NCI-H2227 (cell line): Measurements from ENCODE around the gene UBR4.

ENCODE experiments used
- DNase-seq: peaks from one replicate; lab custom pipeline; 2025; ENCODE audit not compliant: unreplicated experiment; lab: John Stamatoyannopoulos, UW

The UBR4 gene

GRCh38 chr1:19140465-19140864 lies 69.6 kb downstream of the UBR4 start:
- DNase-seq = no peak

GRCh38 chr1:19139711-19140110 lies 70.4 kb downstream of the UBR4 start:
- DNase-seq = no peak

DNA sequence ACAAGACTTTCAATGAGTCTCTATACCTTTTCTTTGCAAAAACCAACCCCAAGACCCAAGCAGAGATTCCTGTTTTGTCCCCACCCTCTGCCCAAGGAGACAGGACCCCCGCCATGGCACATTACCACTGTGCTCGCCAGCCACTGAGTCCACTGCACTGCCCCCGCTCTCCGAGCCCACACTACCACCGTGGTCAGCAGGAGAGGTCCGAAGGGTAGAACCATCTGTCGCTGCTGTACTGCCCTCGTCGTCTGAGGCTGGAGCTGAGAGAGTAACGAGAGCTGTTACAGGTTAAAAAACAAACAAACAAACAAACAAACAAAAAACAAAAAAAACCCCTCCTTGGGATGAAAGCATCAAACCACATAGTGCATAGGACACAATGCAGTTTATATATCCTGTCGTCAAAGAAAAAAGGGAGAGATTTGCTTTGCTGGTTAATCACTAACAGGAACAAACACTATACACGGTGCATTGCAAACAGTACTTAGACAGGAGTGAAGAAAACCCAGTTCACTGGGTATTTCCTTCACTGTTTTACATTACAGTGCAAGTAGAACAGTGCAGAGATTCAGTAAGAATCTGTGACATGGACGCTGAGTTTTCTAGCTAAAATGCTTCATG lies 71.0 kb downstream of the UBR4 start:
- DNase-seq = no peak

DNA sequence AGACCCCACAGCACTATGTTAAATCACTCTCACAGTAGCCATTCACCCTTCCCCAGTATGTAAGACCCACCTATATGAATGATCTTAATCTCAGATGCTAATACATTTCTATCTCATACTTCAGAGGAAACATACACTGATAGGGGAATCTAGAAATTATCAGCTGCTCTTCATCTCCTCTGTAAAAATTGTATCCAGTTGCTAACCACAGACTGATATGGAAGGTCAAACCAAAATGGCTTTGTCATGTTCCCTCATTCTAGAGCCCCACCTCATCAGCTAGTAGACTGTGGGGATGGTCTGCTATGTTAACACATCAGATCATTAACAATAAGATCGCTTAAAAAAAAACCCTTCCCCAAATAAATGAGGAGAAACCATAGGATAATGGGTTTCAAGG lies 71.7 kb downstream of the UBR4 start:
- no peak for DNase-seq

DNA sequence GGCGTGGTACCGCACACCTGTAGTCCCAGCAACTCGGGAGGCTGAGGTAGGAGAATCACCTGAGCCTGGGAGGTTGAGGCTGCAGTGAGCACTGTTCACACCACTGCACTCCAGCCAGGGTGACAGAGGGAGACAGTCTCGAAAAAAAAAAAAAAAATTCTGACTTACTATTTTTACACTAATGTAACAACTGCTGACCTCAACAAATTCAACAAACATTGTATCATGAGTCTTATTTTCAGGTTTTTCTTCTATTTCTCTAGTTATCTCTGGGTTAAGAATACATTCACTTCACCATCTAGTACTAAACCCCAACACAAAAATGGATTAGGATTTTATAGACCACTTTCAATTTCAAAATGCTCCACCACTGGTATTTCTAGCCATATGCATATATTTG lies 72.9 kb downstream of the UBR4 start:
- DNase-seq = no peak

DNA sequence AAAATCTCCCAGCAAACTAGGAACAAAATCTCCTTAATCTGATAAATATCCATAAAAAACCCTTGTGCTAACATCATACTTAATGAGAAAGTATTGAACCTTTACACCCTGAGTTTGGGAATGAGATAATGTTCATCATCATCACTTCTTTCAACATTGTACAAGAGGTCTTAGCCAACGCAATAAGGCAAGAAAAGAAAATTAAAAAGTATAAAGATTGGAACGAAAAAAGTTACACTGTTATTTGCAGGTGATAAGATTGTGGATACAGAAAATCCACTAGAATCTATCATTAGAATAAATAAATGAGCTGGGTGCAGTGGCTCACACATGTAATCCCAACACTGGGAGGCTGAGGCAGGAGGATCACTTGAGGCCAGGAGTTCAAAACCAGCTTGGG lies 76.7 kb downstream of the UBR4 start:
- DNase-seq = no peak

- no peak for DNase-seq
These were observed 79.6 kb downstream of the UBR4 start for GRCh38 chr1:19130468-19130867.

- DNase-seq = no peak
These were observed 81.0 kb downstream of the UBR4 start for GRCh38 chr1:19128968-19129514.

- no peak for DNase-seq
These were observed 85.8 kb downstream of the UBR4 start for GRCh38 chr1:19124273-19124672.

DNA sequence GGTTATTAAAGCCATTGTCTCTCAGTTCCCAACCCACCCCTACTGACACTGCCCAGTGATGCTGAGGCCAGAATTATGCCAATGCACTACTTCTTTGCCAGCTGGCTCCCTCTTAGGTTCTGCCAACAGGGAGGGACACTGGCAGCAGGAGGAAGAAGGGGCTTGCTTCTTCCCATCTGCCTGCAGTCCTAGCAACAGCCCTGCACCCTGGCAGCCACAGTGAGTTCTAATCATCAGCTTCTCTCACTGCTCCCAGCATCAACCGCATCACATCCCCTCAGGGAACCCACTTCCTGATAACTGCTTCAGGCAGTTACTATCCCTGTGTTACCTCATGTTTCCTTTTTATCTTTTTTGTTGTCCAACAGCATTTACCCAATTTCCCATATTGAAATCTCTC lies 86.2 kb downstream of the UBR4 start:
- no peak for DNase-seq

DNA sequence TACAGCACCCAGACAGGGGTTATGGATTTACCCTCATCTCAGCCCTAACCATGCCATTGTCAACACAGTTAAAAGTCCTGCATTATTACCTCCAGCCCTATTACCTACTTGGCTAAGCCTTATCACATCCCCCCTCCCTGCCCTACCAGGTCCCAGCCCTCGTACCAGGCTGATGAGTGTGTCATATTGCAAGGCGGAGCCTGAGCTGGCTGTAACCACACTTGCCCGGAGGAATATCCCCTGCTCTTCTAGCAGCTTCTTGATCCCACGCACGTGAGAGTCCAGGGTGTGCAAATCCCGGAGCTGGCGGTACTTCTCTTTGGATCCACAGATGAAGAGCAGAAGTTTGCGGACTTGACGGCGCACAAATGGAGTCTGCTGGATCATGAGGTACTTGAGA lies 87.4 kb downstream of the UBR4 start:
- no peak for DNase-seq

DNA sequence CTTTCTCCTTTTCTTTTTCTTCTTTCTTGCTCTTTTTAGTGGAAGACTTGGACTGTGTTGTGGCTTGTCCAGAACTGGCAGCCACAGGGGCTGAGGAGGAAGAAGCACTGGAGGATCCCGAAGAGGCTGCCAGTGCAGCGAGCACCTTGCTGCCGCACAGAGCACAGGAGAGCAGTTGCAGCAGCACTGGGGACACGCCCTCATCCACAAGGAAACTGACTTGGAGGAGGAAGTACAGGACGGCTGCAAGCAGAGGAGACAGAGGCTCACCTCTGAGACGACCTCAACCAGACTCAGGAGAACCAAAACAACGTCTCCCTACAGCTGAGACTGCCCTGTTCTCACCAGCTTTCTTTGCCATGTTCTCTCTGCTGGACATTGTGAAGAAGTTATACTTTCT lies 88.9 kb downstream of the UBR4 start:
- no peak for DNase-seq

DNA sequence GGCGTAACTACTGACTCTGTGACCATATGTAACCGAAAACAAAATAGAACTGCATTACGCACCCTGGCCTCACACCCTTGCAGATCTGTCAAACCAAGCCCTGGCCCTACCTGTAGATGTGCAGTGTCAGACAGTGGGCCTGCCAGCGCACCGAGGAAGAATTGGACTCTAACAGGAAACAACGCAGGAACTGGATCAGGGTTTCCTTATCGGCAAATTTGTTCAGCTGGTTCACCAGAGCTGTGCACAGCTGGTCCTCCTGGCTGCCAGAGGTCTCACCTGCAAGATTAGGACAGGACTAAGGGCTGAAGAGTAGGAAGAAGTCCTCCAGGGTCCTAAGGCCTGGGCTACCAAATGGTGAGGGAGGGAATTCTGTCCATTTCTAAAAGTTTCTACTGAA lies 90.0 kb downstream of the UBR4 start:
- DNase-seq = no peak

DNA sequence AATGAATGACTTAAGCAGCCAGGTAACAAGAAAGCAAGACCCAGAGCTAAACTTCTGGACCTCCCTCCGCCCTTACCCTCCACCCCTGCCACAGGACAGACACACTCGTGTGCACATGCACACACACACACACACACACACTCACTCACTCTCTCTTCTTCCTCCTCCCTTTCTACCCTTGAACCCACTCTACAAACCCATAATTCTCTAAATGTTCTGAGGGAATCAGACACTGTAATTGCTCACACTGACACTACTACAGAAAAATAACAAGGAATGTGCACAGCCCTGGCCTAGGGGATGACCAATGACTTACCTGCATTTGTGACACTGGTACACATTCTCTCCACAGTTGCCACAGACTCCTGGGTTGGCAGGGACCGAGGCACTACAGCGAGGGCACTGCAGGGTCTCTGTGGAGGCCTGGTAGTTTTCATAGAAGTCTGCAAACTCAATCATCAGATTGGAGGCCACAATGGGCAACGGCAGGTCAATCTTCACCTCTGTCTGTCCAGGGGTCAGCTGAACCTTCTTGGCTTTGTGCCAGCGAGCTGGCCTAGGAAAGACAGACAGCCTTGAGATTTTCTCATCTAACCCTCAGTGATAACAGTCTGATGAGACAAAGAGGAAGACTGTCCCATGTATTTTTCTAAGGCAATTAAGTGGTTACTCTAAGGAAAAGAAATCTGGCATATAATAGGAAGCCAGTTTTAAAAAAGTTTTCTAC lies 94.8 kb downstream of the UBR4 start:
- DNase-seq = no peak

GRCh38 chr1:19113697-19114092 lies 96.4 kb downstream of the UBR4 start:
- DNase-seq = peak; percentile 18

DNA sequence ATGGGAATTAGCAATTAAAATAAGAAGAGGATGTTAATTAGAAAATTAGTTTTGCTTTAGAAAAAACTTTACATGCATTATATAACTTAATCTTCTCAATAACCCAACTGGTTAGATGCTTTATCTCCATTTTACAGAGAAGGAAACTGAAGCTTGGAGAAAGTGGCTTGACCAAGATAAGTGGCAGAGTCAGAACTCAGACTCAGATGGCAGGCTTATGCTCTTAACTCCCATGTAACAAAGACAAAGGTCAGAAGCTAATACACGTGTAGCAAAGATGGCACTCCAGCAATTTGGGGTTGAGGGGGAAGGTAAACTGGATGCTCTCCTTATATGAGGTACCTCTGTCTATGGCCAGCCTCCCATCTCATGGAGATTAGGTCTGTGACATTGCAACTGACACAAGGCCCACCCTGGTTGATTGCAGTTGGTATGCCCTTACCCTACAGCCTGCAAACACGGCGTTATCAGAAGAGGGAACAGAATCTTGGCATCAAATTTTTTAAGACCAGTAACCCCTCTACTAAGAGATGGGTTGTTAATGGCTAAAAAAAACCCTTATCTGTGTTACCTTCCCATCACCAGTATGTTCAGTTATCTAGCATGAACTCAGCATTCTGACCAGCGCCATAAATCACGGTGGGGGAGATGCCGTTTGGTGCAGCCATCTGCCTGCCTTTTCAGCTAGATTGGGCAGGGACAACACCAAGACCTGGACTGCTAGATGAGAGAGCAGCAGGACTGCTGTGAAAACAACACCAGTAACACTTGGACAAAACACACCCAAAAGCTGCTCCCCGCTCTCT lies 97.0 kb downstream of the UBR4 start:
- no peak for DNase-seq

- no peak for DNase-seq
These were observed 99.7 kb downstream of the UBR4 start for GRCh38 chr1:19110257-19110927.

- DNase-seq = no peak
These were observed 100.5 kb downstream of the UBR4 start for GRCh38 chr1:19109545-19109944.

DNA sequence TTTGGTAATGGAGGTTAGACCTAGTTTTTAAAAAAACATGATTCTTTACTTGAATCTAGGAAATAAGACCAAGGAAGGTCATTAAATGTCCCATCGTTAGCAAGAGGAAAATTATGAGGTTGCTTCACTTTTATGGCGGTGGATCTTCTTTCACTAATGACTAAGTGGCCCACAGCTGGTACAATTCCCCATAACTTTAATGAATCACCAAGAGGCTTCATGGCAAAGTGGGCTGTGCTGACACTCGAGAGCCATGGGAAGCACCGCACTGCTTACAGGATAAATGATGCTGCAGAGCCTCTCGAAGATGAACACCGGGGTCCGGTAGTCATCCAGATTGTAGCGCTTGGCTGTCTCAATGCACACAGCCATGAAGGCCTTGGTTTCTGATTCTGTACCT lies 108.8 kb downstream of the UBR4 start:
- no peak for DNase-seq

- no peak for DNase-seq
These were observed 110.0 kb downstream of the UBR4 start for GRCh38 chr1:19100028-19100427.

- DNase-seq = no peak
These were observed 113.1 kb downstream of the UBR4 start for GRCh38 chr1:19096990-19097389.
